SU-DHL-6 (cell line): ENCODE data around the gene SLC34A3.

Experiments used
- H2AFZ ChIP-seq: fragments of 200-600 bp; sonication (generic); 2 replicates; pipeline ENCODE4 v1.6.1; 2014; ENCODE audit warnings: low read depth, mild to moderate bottlenecking, moderate library complexity, mixed read lengths, antibody characterized with exemption, low read length; ENCODE audit not compliant: severe bottlenecking
- H3F3A ChIP-seq: fragments of 200-600 bp; shearing (Covaris generic); 2 replicates; pipeline ENCODE4 v1.6.0; 2016; ENCODE audit warnings: antibody characterized with exemption, mild to moderate bottlenecking; ENCODE audit not compliant: insufficient read depth
- H3K27ac ChIP-seq: fragments of 200-600 bp; sonication (generic); 2 replicates; pipeline ENCODE4 v1.5.1; 2016; ENCODE audit warnings: low read depth, mild to moderate bottlenecking, low read length, moderate library complexity, mixed read lengths
- H3K27me3 ChIP-seq: fragments of 200-600 bp; sonication (generic), shearing (Covaris generic); 2 replicates; pipeline ENCODE4 v1.6.0; 2014; ENCODE audit warnings: mild to moderate bottlenecking, low read length
- H3K36me3 ChIP-seq: fragments of 200-600 bp; sonication (generic); 2 replicates; pipeline ENCODE4 v1.6.1; 2014; ENCODE audit warnings: mild to moderate bottlenecking, low read length, mixed read lengths
- H3K4me2 ChIP-seq: fragments of 300-600, 200-600 bp; shearing (Covaris generic), sonication (generic); 2 replicates; pipeline ENCODE4 v1.6.0; 2014; ENCODE audit warnings: low read length, low read depth, mild to moderate bottlenecking; ENCODE audit not compliant: poor library complexity, severe bottlenecking
- H3K4me3 ChIP-seq: fragments of 200-600 bp; sonication (generic); 2 replicates; pipeline ENCODE4 v1.5.1; 2014; ENCODE audit warnings: antibody characterized with exemption, low read length, mild to moderate bottlenecking, mixed read lengths; ENCODE audit not compliant: insufficient read depth, poor library complexity, severe bottlenecking
- H3K79me2 ChIP-seq: fragments of 200-600 bp; sonication (generic); 2 replicates; pipeline ENCODE4 v1.6.1; 2014; ENCODE audit warnings: mild to moderate bottlenecking, low read length, moderate library complexity; ENCODE audit not compliant: insufficient read depth
- H3K9ac ChIP-seq: fragments of 200-600 bp; sonication (generic); 2 replicates; pipeline ENCODE4 v1.7.0; 2014; ENCODE audit warnings: mild to moderate bottlenecking, low read length
- H3K9me2 ChIP-seq: fragments of 200-600 bp; sonication (generic); replicated peaks from 2 replicates; pipeline ENCODE4 v1.6.1; 2014; ENCODE audit warnings: low read length; ENCODE audit not compliant: insufficient read depth
- H3K9me3 ChIP-seq: fragments of 200-600 bp; sonication (generic); 2 replicates; pipeline ENCODE4 v1.6.1; 2014; ENCODE audit warnings: low read length, mixed read lengths; ENCODE audit not compliant: insufficient read depth
- H4K20me1 ChIP-seq: fragments of 200-600 bp; sonication (generic); 2 replicates; pipeline ENCODE4 v1.6.1; 2014; ENCODE audit warnings: low read depth, mild to moderate bottlenecking, antibody characterized with exemption, low read length, moderate library complexity, mixed read lengths
- EZH2phosphoT487 ChIP-seq: fragments of 200-600 bp; sonication (generic), shearing (Covaris generic); conservative IDR thresholded peaks from 2 replicates; pipeline ENCODE4 v1.6.1; 2018; ENCODE audit warnings: mild to moderate bottlenecking, antibody characterized with exemption, low read length, moderate library complexity, mixed read lengths
- TF ChIP-seq, protein P1 (sequence below): fragments of 200-600 bp; sonication (generic); IDR thresholded peaks from one replicate; pipeline ENCODE4 v1.5.1; 2017; ENCODE audit warnings: antibody characterized with exemption, mild to moderate bottlenecking, low read length, moderate library complexity; ENCODE audit not compliant: insufficient read depth, poor library complexity, severe bottlenecking

Gene SLC34A3

DNA sequence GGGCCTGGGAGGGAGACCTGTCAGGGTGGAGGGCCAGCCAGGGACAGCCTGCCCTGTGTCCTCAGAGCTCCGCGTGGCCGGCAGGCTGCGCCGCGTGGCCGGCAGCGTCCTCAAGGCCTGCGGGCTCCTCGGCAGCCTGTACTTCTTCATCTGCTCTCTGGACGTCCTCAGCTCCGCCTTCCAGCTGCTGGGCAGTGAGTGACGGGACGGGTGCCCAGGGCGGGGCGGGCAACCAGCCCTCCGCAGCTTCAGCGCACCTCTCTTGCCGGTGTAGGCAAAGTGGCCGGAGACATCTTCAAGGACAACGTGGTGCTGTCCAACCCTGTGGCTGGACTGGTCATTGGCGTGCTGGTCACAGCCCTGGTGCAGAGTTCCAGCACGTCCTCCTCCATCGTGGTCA, 1.8 kb downstream of the SLC34A3 start:
- Histone ChIP-seq H3K4me2 (no peak overlapping the region), H3K9ac (no peak overlapping the region), H3K79me2 (no peaks in the 10 kb centered on the region), H3K27me3 (no peaks in the 10 kb centered on the region), H3K9me3 (no peaks in the 10 kb centered on the region), H3K4me3 (no peak overlapping the region), H4K20me1 (no peaks in the 10 kb centered on the region), H3K9me2 (no peaks in the 10 kb centered on the region), H3K36me3 (no peaks in the 10 kb centered on the region), H3F3A (no peaks in the 10 kb centered on the region), H2AFZ (no peak overlapping the region), H3K27ac (no peak overlapping the region)
- TF ChIP-seq, protein P1, sequence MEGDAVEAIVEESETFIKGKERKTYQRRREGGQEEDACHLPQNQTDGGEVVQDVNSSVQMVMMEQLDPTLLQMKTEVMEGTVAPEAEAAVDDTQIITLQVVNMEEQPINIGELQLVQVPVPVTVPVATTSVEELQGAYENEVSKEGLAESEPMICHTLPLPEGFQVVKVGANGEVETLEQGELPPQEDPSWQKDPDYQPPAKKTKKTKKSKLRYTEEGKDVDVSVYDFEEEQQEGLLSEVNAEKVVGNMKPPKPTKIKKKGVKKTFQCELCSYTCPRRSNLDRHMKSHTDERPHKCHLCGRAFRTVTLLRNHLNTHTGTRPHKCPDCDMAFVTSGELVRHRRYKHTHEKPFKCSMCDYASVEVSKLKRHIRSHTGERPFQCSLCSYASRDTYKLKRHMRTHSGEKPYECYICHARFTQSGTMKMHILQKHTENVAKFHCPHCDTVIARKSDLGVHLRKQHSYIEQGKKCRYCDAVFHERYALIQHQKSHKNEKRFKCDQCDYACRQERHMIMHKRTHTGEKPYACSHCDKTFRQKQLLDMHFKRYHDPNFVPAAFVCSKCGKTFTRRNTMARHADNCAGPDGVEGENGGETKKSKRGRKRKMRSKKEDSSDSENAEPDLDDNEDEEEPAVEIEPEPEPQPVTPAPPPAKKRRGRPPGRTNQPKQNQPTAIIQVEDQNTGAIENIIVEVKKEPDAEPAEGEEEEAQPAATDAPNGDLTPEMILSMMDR = no peak
- TF ChIP-seq EZH2phosphoT487 = no peak

DNA sequence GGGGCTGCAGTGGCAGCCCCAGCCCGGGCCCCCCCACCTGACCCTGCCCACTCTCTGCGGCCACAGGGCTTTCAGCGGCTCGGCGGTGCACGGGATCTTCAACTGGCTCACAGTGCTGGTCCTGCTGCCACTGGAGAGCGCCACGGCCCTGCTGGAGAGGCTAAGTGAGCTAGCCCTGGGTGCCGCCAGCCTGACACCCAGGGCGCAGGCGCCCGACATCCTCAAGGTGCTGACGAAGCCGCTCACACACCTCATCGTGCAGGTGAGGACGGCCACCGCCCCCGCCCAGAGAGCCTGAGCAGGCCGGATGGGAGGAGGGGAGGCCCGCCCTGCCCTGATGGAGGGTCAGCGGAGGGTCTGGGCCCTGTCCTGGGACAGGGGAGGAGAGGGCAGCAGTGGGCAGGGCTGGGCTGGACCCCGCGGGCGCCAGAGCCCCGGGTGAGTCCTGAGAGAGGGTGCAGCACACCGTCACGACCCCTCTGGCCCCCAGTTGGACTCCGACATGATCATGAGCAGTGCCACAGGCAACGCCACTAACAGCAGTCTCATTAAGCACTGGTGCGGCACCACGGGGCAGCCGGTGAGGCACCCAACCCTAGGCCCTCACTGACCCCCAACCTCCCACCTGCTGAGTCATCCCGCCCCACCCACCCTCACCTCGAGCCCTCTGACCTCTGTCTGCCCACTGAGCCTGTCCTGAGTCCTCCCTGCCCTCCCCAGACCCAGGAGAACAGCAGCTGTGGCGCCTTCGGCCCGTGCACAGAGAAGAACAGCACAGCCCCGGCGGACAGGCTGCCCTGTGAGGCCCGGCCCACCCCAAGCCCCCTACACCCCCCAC, 2.7 kb downstream of the SLC34A3 start:
- no peaks in the 10 kb centered on the region for H3K79me2 ChIP-seq
- H3K4me3 ChIP-seq = no peak overlapping the region
- no peak overlapping the region for H3K9ac ChIP-seq
- H3K27ac ChIP-seq = no peak overlapping the region
- H3K36me3 ChIP-seq = no peaks in the 10 kb centered on the region
- H4K20me1 ChIP-seq = no peaks in the 10 kb centered on the region
- no peak for TF ChIP-seq EZH2phosphoT487
- TF ChIP-seq, protein P1 = no peak
- no peaks in the 10 kb centered on the region for H3F3A ChIP-seq
- H2AFZ ChIP-seq = no peak overlapping the region
- H3K9me2 ChIP-seq = no peaks in the 10 kb centered on the region
- no peaks in the 10 kb centered on the region for H3K27me3 ChIP-seq
- no peaks in the 10 kb centered on the region for H3K9me3 ChIP-seq
- H3K4me2 ChIP-seq = no peak overlapping the region

DNA sequence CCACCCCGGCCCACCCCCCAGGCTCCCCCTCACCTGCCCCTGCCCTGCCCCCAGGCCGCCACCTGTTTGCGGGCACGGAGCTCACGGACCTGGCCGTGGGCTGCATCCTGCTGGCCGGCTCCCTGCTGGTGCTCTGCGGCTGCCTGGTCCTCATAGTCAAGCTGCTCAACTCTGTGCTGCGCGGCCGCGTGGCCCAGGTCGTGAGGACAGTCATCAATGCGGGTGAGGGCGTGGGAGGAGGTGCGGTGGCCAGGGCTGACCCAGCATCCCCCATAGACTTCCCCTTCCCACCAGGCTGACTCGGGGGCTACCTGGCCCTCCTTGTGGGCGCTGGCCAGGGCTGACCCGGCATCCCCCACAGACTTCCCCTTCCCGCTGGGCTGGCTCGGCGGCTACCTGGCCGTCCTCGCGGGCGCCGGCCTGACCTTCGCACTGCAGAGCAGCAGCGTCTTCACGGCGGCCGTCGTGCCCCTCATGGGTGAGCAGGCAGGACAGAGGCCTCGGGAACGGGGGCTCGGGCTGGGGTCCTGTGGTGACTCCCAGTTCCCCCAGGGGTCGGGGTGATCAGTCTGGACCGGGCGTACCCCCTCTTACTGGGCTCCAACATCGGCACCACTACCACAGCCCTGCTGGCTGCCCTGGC, 3.5 kb downstream of the SLC34A3 start:
- Histone ChIP-seq H3F3A (no peaks in the 10 kb centered on the region), H3K79me2 (no peaks in the 10 kb centered on the region), H3K27ac (no peak overlapping the region), H3K4me3 (no peak overlapping the region), H3K36me3 (no peaks in the 10 kb centered on the region), H3K27me3 (no peaks in the 10 kb centered on the region), H4K20me1 (no peaks in the 10 kb centered on the region), H3K4me2 (no peak overlapping the region), H3K9ac (no peak overlapping the region), H3K9me2 (no peaks in the 10 kb centered on the region), H2AFZ (no peak overlapping the region), H3K9me3 (no peaks in the 10 kb centered on the region)
- TF ChIP-seq EZH2phosphoT487 = no peak
- TF ChIP-seq, protein P1 = no peak
